H1 (cell line): ENCODE data around the gene BRD7. TPM values are rescaled to one million over a fixed set of nuclear protein-coding genes. Genes with fewer than 3 reads are reported as not detected.

Experiments
- CTCF ChIA-PET: fragments of 300-600 bp; sonication (Branson Sonifier 250); formaldehyde crosslinking; loops from one replicate; lab custom pipeline; 2021; ENCODE audit not compliant: partially characterized antibody; lab: Charles Lee
- POLR2A ChIA-PET: fragments of 300-600 bp; sonication (Branson Sonifier 250); formaldehyde crosslinking; loops from one replicate; lab custom pipeline; 2021; ENCODE audit warnings: inconsistent platforms; ENCODE audit not compliant: partially characterized antibody; lab: Charles Lee
- DNase-seq, 2 experiments: peaks; one replicate each; pipeline versions ENCODE4 v3.0.0 to v3.0.0-alpha.2; 2010 to 2022; ENCODE audit warnings: low spot score in 2 of 2, low read depth in 1 of 2, mixed read lengths in 1 of 2
- FAIRE-seq: peaks from 2 replicates; lab custom pipeline; 2011; peaks lifted over from hg19 to GRCh38; lab: Jason Lieb, UNC
- H2AFZ ChIP-seq: 2 replicates; pipeline ENCODE4 v1.8.1; 2012; ENCODE audit warnings: low read length, inconsistent platforms
- H2AK5ac ChIP-seq: 2 replicates; pipeline ENCODE4 v1.6.1; 2013; ENCODE audit warnings: low read depth, low read length
- H2BK120ac ChIP-seq: replicated peaks from 2 replicates; pipeline ENCODE3; 2013; ENCODE audit warnings: low read depth, low read length, inconsistent platforms
- H2BK12ac ChIP-seq: 2 replicates; pipeline ENCODE4 v1.6.1; 2013; ENCODE audit warnings: low read depth, low read length
- H2BK15ac ChIP-seq: 2 replicates; pipeline ENCODE4 v1.6.1; 2013; ENCODE audit warnings: low read length
- H2BK20ac ChIP-seq: 2 replicates; pipeline ENCODE4 v1.6.1; 2013; ENCODE audit warnings: low read length
- H2BK5ac ChIP-seq: 2 replicates; pipeline ENCODE4 v1.6.1; 2013; ENCODE audit warnings: low read depth, low read length
- H3K14ac ChIP-seq: 2 replicates; pipeline ENCODE4 v1.6.1; 2013; ENCODE audit warnings: inconsistent platforms; ENCODE audit not compliant: insufficient read length
- H3K18ac ChIP-seq: 2 replicates; pipeline ENCODE4 v1.6.1; 2013; ENCODE audit warnings: low read length; ENCODE audit errors: extremely low read depth
- H3K23ac ChIP-seq: 2 replicates; pipeline ENCODE4 v1.6.1; 2013; ENCODE audit warnings: inconsistent platforms; ENCODE audit not compliant: insufficient read length
- H3K23me2 ChIP-seq: 2 replicates; pipeline ENCODE4 v1.6.1; 2013; ENCODE audit warnings: low read depth, low read length
- H3K27ac ChIP-seq: 2 replicates; pipeline ENCODE4 v1.6.1; 2011; ENCODE audit warnings: low read depth, low read length, inconsistent platforms
- H3K27me3 ChIP-seq, 4 experiments: replicated peaks in 1 of 4; 1 replicate in 1 of 4; 2 replicates in 3 of 4; pipeline versions ENCODE4 v1.6.1 to v1.8.1; 2011 to 2013; ENCODE audit warnings: low read length in 3 of 4, mild to moderate bottlenecking in 3 of 4, inconsistent platforms in 2 of 4, mixed read lengths in 2 of 4, moderate library complexity in 1 of 4; ENCODE audit not compliant: control insufficient read depth in 3 of 4, insufficient read depth in 3 of 4; ENCODE audit errors: extremely low read depth in 1 of 4
- H3K36me3 ChIP-seq, 4 experiments: 2 replicates each; pipeline versions ENCODE4 v1.6.1 to v1.8.1; 2011 to 2013; ENCODE audit warnings: mild to moderate bottlenecking in 4 of 4, low read length in 3 of 4, moderate library complexity in 2 of 4, control low read depth in 1 of 4, inconsistent platforms in 1 of 4; ENCODE audit not compliant: insufficient read depth in 4 of 4, control insufficient read depth in 2 of 4
- H3K4ac ChIP-seq: replicated peaks from 2 replicates; pipeline ENCODE3; 2013; ENCODE audit warnings: low read length, low read depth, mixed read lengths, inconsistent platforms; ENCODE audit not compliant: insufficient read length
- H3K4me1 ChIP-seq, 4 experiments: replicated peaks in 1 of 4; 1 replicate in 1 of 4; 2 replicates in 3 of 4; pipeline versions ENCODE4 v1.6.1 to v1.8.1; 2011 to 2013; ENCODE audit warnings: low read length in 3 of 4, inconsistent platforms in 2 of 4, mixed read lengths in 1 of 4; ENCODE audit not compliant: insufficient read depth in 4 of 4, control insufficient read depth in 3 of 4
- H3K4me2 ChIP-seq, 2 experiments: 2 replicates each; pipeline versions ENCODE4 v1.6.1 to v1.8.1; 2011 to 2013; ENCODE audit warnings: low read depth in 2 of 2, low read length in 2 of 2, control low read depth in 1 of 2, inconsistent platforms in 1 of 2, mild to moderate bottlenecking in 1 of 2; ENCODE audit not compliant: insufficient read depth in 1 of 2
- H3K4me3 ChIP-seq, 4 experiments: fragments of 200-600, 300-600 bp in 1 of 4; sonication (generic), shearing (Covaris generic), sonication (Bioruptor Twin) in 1 of 4; 2 replicates each; pipeline versions ENCODE4 v1.5.1 to v1.8.1; 2011 to 2016; ENCODE audit warnings: low read length in 4 of 4, low read depth in 3 of 4, control low read depth in 2 of 4, inconsistent platforms in 2 of 4, mild to moderate bottlenecking in 2 of 4, mixed read lengths in 1 of 4, moderate library complexity in 1 of 4; ENCODE audit not compliant: insufficient read depth in 2 of 4; ENCODE audit errors: extremely low read depth in 1 of 4
- H3K56ac ChIP-seq: replicated peaks from 2 replicates; pipeline ENCODE3; 2013; ENCODE audit warnings: low read depth, mild to moderate bottlenecking, mixed read lengths, low read length, inconsistent platforms; ENCODE audit not compliant: insufficient read length
- H3K79me1 ChIP-seq: 2 replicates; pipeline ENCODE4 v1.6.1; 2013; ENCODE audit warnings: low read depth, low read length, control low read depth
- H3K79me2 ChIP-seq, 2 experiments: 2 replicates each; pipeline versions ENCODE4 v1.6.1 to v1.8.1; 2012 to 2013; ENCODE audit warnings: low read length in 2 of 2, mild to moderate bottlenecking in 2 of 2, inconsistent platforms in 1 of 2; ENCODE audit not compliant: insufficient read depth in 2 of 2, control insufficient read depth in 1 of 2
- H3K9ac ChIP-seq, 4 experiments: replicated peaks in 1 of 4; 1 replicate in 1 of 4; 2 replicates in 3 of 4; pipeline versions ENCODE4 v1.6.1 to v1.8.1; 2011 to 2013; ENCODE audit warnings: low read depth in 3 of 4, low read length in 3 of 4, control low read depth in 2 of 4, mild to moderate bottlenecking in 2 of 4, moderate library complexity in 2 of 4, inconsistent platforms in 1 of 4; ENCODE audit errors: extremely low read depth in 1 of 4
- H3K9me3 ChIP-seq, 2 experiments: 2 replicates each; pipeline versions ENCODE4 v1.6.1 to v1.8.1; 2012 to 2013; ENCODE audit warnings: mild to moderate bottlenecking in 2 of 2, moderate library complexity in 2 of 2, control low read depth in 1 of 2, inconsistent platforms in 1 of 2, low read depth in 1 of 2, low read length in 1 of 2, mixed read lengths in 1 of 2; ENCODE audit not compliant: insufficient read depth in 2 of 2
- H4K20me1 ChIP-seq, 2 experiments: replicated peaks in 1 of 2; 2 replicates each; pipeline versions ENCODE3 to v1.8.1; 2011 to 2013; ENCODE audit warnings: inconsistent platforms in 2 of 2, low read length in 2 of 2, mild to moderate bottlenecking in 1 of 2; ENCODE audit not compliant: insufficient read depth in 2 of 2, control insufficient read depth in 1 of 2
- H4K5ac ChIP-seq: 2 replicates; pipeline ENCODE4 v1.6.1; 2013; ENCODE audit warnings: low read length, low read depth, mixed read lengths, inconsistent platforms; ENCODE audit not compliant: insufficient read length
- H4K8ac ChIP-seq: 2 replicates; pipeline ENCODE4 v1.8.0; 2013; ENCODE audit warnings: mild to moderate bottlenecking, moderate library complexity, low read length, inconsistent platforms; ENCODE audit not compliant: insufficient read depth; ENCODE audit errors: extremely low read depth
- H4K91ac ChIP-seq: replicated peaks from 2 replicates; pipeline ENCODE3; 2013; ENCODE audit warnings: low read length, mixed read lengths, inconsistent platforms; ENCODE audit not compliant: insufficient read length
- BACH1 ChIP-seq: IDR thresholded peaks from 2 replicates; pipeline ENCODE4 v1.6.1; 2012; ENCODE audit warnings: low read length, improper control_type of control experiment
- CTCF ChIP-seq, 3 experiments: IDR thresholded peaks; 1 replicate in 2 of 3; 2 replicates in 1 of 3; pipeline versions ENCODE4 v1.5.1 to v1.6.1; 2011; ENCODE audit warnings: low read length in 3 of 3, mild to moderate bottlenecking in 3 of 3, inconsistent platforms in 2 of 3, low read depth in 1 of 3, moderate library complexity in 1 of 3; ENCODE audit not compliant: insufficient read depth in 1 of 3; ENCODE audit errors: control extremely low read depth in 1 of 3
- GABPA ChIP-seq: IDR thresholded peaks from 2 replicates; pipeline ENCODE4 v1.6.1; 2011; ENCODE audit warnings: mild to moderate bottlenecking, low read length, moderate library complexity, borderline replicate concordance; ENCODE audit not compliant: insufficient read depth
- JUN ChIP-seq: IDR thresholded peaks from 2 replicates; pipeline ENCODE4 v1.6.1; 2011; ENCODE audit warnings: low read depth, mild to moderate bottlenecking, improper control_type of control experiment, low read length
- RAD21 ChIP-seq, 2 experiments: IDR thresholded peaks in 1 of 2; conservative IDR thresholded peaks in 1 of 2; 2 replicates each; pipeline ENCODE4 v1.6.1; 2011; ENCODE audit warnings: low read depth in 2 of 2, low read length in 2 of 2, improper control_type of control experiment in 1 of 2, inconsistent platforms in 1 of 2, mild to moderate bottlenecking in 1 of 2, moderate library complexity in 1 of 2
- RNF2 ChIP-seq: fragments of 200-900, 300-1000 bp; sonication (generic); IDR thresholded peaks from 2 replicates; pipeline ENCODE4 v1.7.1; 2016; ENCODE audit warnings: borderline replicate concordance, low read depth, mild to moderate bottlenecking, antibody characterized with exemption, low read length; ENCODE audit not compliant: poor library complexity, severe bottlenecking; ENCODE audit errors: missing control alignments
- RXRA ChIP-seq: IDR thresholded peaks from 2 replicates; pipeline ENCODE4 v1.6.1; 2011; ENCODE audit warnings: low read depth, mild to moderate bottlenecking, low read length, moderate library complexity; ENCODE audit not compliant: insufficient read depth
- TEAD4 ChIP-seq: IDR thresholded peaks from 2 replicates; pipeline ENCODE4 v1.6.1; 2012; ENCODE audit warnings: low read depth, low read length, inconsistent platforms, mixed read lengths
- WGBS, 2 experiments: shearing (Covaris generic) in 1 of 2; methylation state at CpG; one replicate each; pipeline versions ENCODE4 v1.1.6 to v1.1.7; 2013 to 2015; ENCODE audit warnings: low lambda C conversion rate in 2 of 2, mixed read lengths in 2 of 2, inconsistent platforms in 1 of 2, low coverage in 1 of 2, missing lambda C conversion rate in 1 of 2; ENCODE audit not compliant: insufficient replicate concordance in 2 of 2, insufficient coverage in 1 of 2, insufficient read length in 1 of 2; ENCODE audit errors: extremely low coverage in 1 of 2, missing lambda C conversion rate in 1 of 2; 5-methylcytosine and 5-hydroxymethylcytosine counted together
- polyA plus RNA-seq, 7 experiments: library from polyadenylated mRNA; depleted of rRNA in 3 of 7; stranded (reverse) in 5 of 7; unstranded in 2 of 7; fragments of >200 nt in 5 of 7; fragments of 200-250 nt in 2 of 7; gene quantifications; 1 replicate in 5 of 7; 2 replicates in 1 of 7; 4 replicates in 1 of 7; pipeline versions ENCODE4 v1.2.1 to v1.2.3, GENCODE V29; 2011 to 2013; ENCODE audit warnings: missing spikeins in 2 of 7, mixed read lengths in 2 of 7
- total RNA-seq: library from RNA; stranded (reverse); fragmentation: NEBNext Ultra II Directional; extraction: Animal tissue kit (Norgen Biotek cat#: 25700); gene quantifications from 2 replicates; pipeline ENCODE4 v1.2.1, GENCODE V29; 2021

The BRD7 gene
- total and polyA plus RNA-seq, 2 of the 8 experiments (the other 6 are each of a cell fraction or from before 2014, with no cell fraction given): 42.5 to 120 TPM

DNA sequence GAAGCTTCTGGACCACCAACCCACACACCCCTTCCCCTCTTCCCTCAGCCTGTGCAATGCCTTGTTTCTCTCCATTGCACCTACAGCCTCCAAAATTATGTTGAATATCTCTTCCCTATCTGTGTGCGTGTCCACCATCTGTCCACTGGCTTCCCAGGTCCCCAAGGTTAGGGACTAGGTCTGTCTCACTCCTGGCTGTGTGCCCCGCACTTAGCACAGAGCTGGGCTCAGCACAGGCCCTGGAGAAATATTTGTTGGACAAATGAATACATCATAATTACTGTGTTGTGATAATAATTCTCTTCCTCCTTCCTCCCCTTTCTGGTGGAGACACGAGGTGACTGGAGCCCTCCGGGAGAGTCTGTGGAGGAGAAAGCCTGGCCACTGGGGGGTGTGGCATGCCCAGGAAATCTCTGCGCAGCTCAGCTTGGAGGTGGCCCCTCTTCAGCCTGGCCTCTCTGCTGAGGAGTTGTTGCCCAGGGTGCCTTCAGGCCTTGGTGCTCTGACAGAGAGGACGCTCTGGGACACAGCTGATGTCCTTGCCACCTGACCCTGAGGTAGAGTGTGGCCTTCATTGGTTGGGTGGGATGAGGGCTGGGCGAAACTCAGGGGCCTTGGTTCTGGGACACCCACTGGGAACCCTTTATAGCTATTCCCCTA lies 3.3 kb upstream of the BRD7 start:
- Histone ChIP-seq H2BK15ac (0 out of 2 replicates have a peak overlapping the region, but pooled peaks have one; percentile 25), H2AFZ (peak overlapping the region; percentile 52; the same call in 1 of the 2 replicates), H2BK12ac (no peak overlapping the region), H3K14ac (no peak overlapping the region), H3K27ac (no peak overlapping the region), H3K9me3 (no peaks in the 10 kb centered on the region), H3K23me2 (peaks cover 4% of the 10 kb centered on the region; the same call in 1 of the 2 replicates), H3K4ac (no peak overlapping the region), H4K20me1 (no peaks in the 10 kb centered on the region), H3K4me2 (no peak overlapping the region), H2BK120ac (no peak overlapping the region), H3K79me2 (peaks cover 2 to 12% of the 10 kb centered on the region in 2 experiments; a peak in 3 of 4 replicates), H2BK5ac (no peak overlapping the region), H3K79me1 (0 out of 2 replicates have a peak, but pooled peaks cover 3% of the 10 kb centered on the region), H3K4me3 (no peak overlapping the region), H4K8ac (no peak overlapping the region), H3K4me1 (peaks cover 0 to 6% (median 3%) of the 10 kb centered on the region in 4 experiments; a peak in 4 of 7 replicates), H3K36me3 (no peaks in the 10 kb centered on the region; a peak in 1 of 8 replicates), H3K18ac (no peak overlapping the region), H4K91ac (peak overlapping the region; percentile 48), H3K56ac (no peak overlapping the region), H2AK5ac (no peak overlapping the region), H3K23ac (no peak overlapping the region), H4K5ac (no peak overlapping the region), H3K27me3 (no peaks in the 10 kb centered on the region), H3K9ac (no peak overlapping the region), H2BK20ac (no peak overlapping the region)
- POLR2A ChIA-PET: interaction anchor here (0.5 to 1.2 kb wide), 2 partner anchors 75 to 145 kb away, joined by 3 read pairs; no protein-coding TSS in a partner anchor
- 82% methylated on average over 7 of the region's 7 CpGs; no CpG with 5 or more reads in 1 of the 2 experiments for WGBS, 2 experiments
- CTCF ChIA-PET: interaction anchor here (0.8 to 6.6 kb wide), 18 partner anchors 10 to 434 kb away, joined by 3 to 31 read pairs (median 5); no protein-coding TSS in a partner anchor
- no peak for FAIRE-seq
- DNase-seq: no peak
- TF ChIP-seq CTCF (IDR thresholded peaks at IDR 0.05; ENCODE audit: control extremely low read depth in 1 of 3, insufficient read depth in 1 of 3, low read depth in 1 of 3, low read length in 3 of 3) (peak; percentile 51 to 68 (median 53)), RNF2 (no peak), JUN (no peak), TEAD4 (no peak), BACH1 (no peak), RAD21 (IDR thresholded peaks at IDR 0.05 in 1 of 2, conservative IDR thresholded peaks at IDR 0.05 in 1 of 2; ENCODE audit: low read depth in 2 of 2, low read length in 2 of 2) (peak; percentile 75 to 85), RXRA (no peak), GABPA (no peak)
